Measurements from ENCODE around the gene BICC1. TPM values are rescaled to one million over a fixed set of nuclear protein-coding genes. Genes with fewer than 3 reads are reported as not detected.
A peak's percentile ranks its signal among the peaks of the same experiment; 100 is the strongest.

Gene BICC1
- total RNA-seq, 1 experiment from 2014 or later = 0.57 TPM

- no peaks in the 10 kb centered on the region for H3K79me1 ChIP-seq (ENCODE audit: insufficient read depth, low read depth, low read length, poor library complexity, severe bottlenecking)
- no peak overlapping the region for H3K23ac ChIP-seq (ENCODE audit: insufficient read length, low read depth, low read length)
- no peaks in the 10 kb centered on the region for H3K27me3 ChIP-seq (ENCODE audit: insufficient read depth, low read length)
- no peak overlapping the region for H2BK5ac ChIP-seq (ENCODE audit: insufficient read length, low read length)
- no peaks in the 10 kb centered on the region for H3K23me2 ChIP-seq (ENCODE audit: insufficient read length, low read depth, low read length, poor library complexity, severe bottlenecking)
- no peak overlapping the region for H3K9ac ChIP-seq (ENCODE audit: extremely low read depth, insufficient read length, low read length)
- no peak overlapping the region for H3K4ac ChIP-seq (ENCODE audit: low read depth, low read length)
- H3K56ac ChIP-seq (ENCODE audit: insufficient read length, low read depth, low read length) = no peak overlapping the region
- no peak overlapping the region for H2BK20ac ChIP-seq (ENCODE audit: low read depth, low read length, poor library complexity, severe bottlenecking)
- no peak overlapping the region for H3K27ac ChIP-seq (ENCODE audit: insufficient read length, low read depth, low read length)
- Mint-ChIP-seq H3K27me3 (ENCODE audit: low read depth) (no peaks in the 10 kb centered on the region), H3K4me1 (peaks cover 0 to 4% of the 10 kb centered on the region in 2 experiments; a peak in 2 of 4 replicates), H3K36me3 (ENCODE audit: insufficient read depth in 1 of 3, low read depth in 3 of 3) (no peaks in the 10 kb centered on the region), H3K27ac (peak overlapping the region in 1 of 3 experiments; percentile 10; a peak in 1 of 7 replicates), H3K9me3 (peaks cover 0 to 6% of the 10 kb centered on the region in 2 experiments; a peak in 1 of 5 replicates), H3K4me3 (no peak overlapping the region)
- no CpG with 5 or more reads among the region's 4 CpGs for WGBS (ENCODE audit: extremely low coverage, insufficient read length, low lambda C conversion rate)
- no peak overlapping the region for H2AFZ ChIP-seq (ENCODE audit: low read length)
- no peak overlapping the region for H3K18ac ChIP-seq (ENCODE audit: insufficient read length, low read depth, low read length)
- no peak for TF ChIP-seq CTCF (conservative IDR thresholded peaks at IDR 0.05)
- no peak overlapping the region for H4K8ac ChIP-seq (replicated peaks; ENCODE audit: insufficient read length, low read depth, low read length)
- no peaks in the 10 kb centered on the region for H4K20me1 ChIP-seq (ENCODE audit: control insufficient read depth, insufficient read depth, insufficient read length)
- H3K79me2 ChIP-seq (ENCODE audit: insufficient read depth, low read length) = no peaks in the 10 kb centered on the region
- H4K91ac ChIP-seq (ENCODE audit: insufficient read length, low read depth, low read length) = no peak overlapping the region
- no peak overlapping the region for H2AK5ac ChIP-seq (ENCODE audit: insufficient read length, low read length)
- H4K5ac ChIP-seq (ENCODE audit: insufficient read length, low read depth, low read length) = no peak overlapping the region
- DNase-seq = no peak
- H2BK120ac ChIP-seq (ENCODE audit: low read depth, low read length, poor library complexity, severe bottlenecking) = no peak overlapping the region
- H3K14ac ChIP-seq (ENCODE audit: insufficient read depth, low read length) = no peak overlapping the region
- no peak overlapping the region for H2BK12ac ChIP-seq (ENCODE audit: insufficient read length, low read depth, low read length)
- H2BK15ac ChIP-seq (ENCODE audit: low read depth, low read length) = no peak overlapping the region
- no peak overlapping the region for H3K4me2 ChIP-seq (ENCODE audit: insufficient read depth, insufficient read length, low read length)
- H3K4me1 ChIP-seq (ENCODE audit: insufficient read depth, low read length) = no peaks in the 10 kb centered on the region; the same call in 1 of the 2 replicates
- no peaks in the 10 kb centered on the region for H3K9me3 ChIP-seq (ENCODE audit: control insufficient read depth, low read depth, low read length)
- H3T11ph ChIP-seq (ENCODE audit: low read length) = no peak overlapping the region
These were observed 62.8 kb downstream of the BICC1 start for GRCh38 chr10:58575491-58575890.

Measured in H9 (cell line).